Uterus (tissue), 4 donors: Measurements from ENCODE around the gene FZD4. TPM values are rescaled to one million over a fixed set of nuclear protein-coding genes. Genes with fewer than 3 reads are reported as not detected.
"Not testable (repeated sequence)": the region's sequence is repeated elsewhere in the genome, so short reads cannot be mapped to it uniquely, and the experiment has no call there.

Experiments
- DNase-seq, 2 donors: peaks; one replicate each; pipeline ENCODE4 v3.0.0-alpha.2; 2019 to 2020
- H3K27ac ChIP-seq, 2 donors: fragments of 200-600 bp; sonication (generic); 1 replicate in 1 of 2; 2 replicates in 1 of 2; pipeline ENCODE4 v1.5.1; 2016 to 2018
- H3K27me3 ChIP-seq, 2 donors: fragments of 200-600 bp; sonication (generic); one replicate each; pipeline ENCODE4 v1.5.1; 2018 to 2019; ENCODE audit warnings: control low read depth in 1 of 2
- H3K36me3 ChIP-seq, 2 donors: fragments of 200-600 bp; sonication (generic); one replicate each; pipeline ENCODE4 v1.5.1; 2019; ENCODE audit warnings: control low read depth in 1 of 2
- H3K4me1 ChIP-seq, 2 donors: fragments of 200-600 bp; sonication (generic); one replicate each; pipeline ENCODE4 v1.5.1; 2018 to 2019; ENCODE audit warnings: control low read depth in 1 of 2
- H3K4me3 ChIP-seq, 2 donors: fragments of 200-600 bp; sonication (generic); 1 replicate in 1 of 2; 2 replicates in 1 of 2; pipeline ENCODE4 v1.5.1; 2018 to 2019; ENCODE audit warnings: mild to moderate bottlenecking in 1 of 2
- H3K9me3 ChIP-seq, 2 donors: fragments of 200-600 bp; sonication (generic); one replicate each; pipeline ENCODE4 v1.5.1; 2019; ENCODE audit warnings: control low read depth in 1 of 2
- POLR2A ChIP-seq, 2 donors: fragments of 450-650 bp; IDR thresholded peaks; one replicate each; pipeline ENCODE4 v1.6.1; 2016; ENCODE audit warnings: antibody characterized with exemption in 2 of 2, mild to moderate bottlenecking in 1 of 2, moderate library complexity in 1 of 2
- intact Hi-C: fragments of 100-400 bp; cut with DNase I; formaldehyde crosslinking; loops from one replicate; pipeline ENCODE4 v1.15.1; 2023; ENCODE audit warnings: low total_unique reads
- total RNA-seq, 4 donors: library from RNA; depleted of rRNA in 3 of 4; stranded (reverse); fragments of >200 nt in 3 of 4; gene quantifications; one replicate each; pipeline versions ENCODE4 v1.1.0 to v1.2.4, GENCODE V29; 2014 to 2023
- TF ChIP-seq, protein P1 (sequence below), 4 experiments: fragments of 200-600 bp in 2 of 4; fragments of 450-650 bp in 2 of 4; sonication (generic) in 2 of 4; IDR thresholded peaks; one replicate each; pipeline ENCODE4 v1.5.1; 2016 to 2019; ENCODE audit warnings: antibody characterized with exemption in 4 of 4, mild to moderate bottlenecking in 2 of 4, moderate library complexity in 1 of 4
- donor health status: DM: yes; HTN: yes; CAD: no.

Gene FZD4
- total RNA-seq, 4 donors from 2014 or later, result 47.4 to 77.6 (median 49.4) TPM

GRCh38 chr11:86919557-86920210, 35.5 kb downstream of the FZD4 start:
- no peak for DNase-seq
- intact Hi-C loops, result no loop called here
- H3K27ac ChIP-seq, result peak overlapping the region in 1 of 2 donors; percentile 66
- TF ChIP-seq POLR2A (IDR thresholded peaks at IDR 0.05), result no peak
- TF ChIP-seq, protein P1, sequence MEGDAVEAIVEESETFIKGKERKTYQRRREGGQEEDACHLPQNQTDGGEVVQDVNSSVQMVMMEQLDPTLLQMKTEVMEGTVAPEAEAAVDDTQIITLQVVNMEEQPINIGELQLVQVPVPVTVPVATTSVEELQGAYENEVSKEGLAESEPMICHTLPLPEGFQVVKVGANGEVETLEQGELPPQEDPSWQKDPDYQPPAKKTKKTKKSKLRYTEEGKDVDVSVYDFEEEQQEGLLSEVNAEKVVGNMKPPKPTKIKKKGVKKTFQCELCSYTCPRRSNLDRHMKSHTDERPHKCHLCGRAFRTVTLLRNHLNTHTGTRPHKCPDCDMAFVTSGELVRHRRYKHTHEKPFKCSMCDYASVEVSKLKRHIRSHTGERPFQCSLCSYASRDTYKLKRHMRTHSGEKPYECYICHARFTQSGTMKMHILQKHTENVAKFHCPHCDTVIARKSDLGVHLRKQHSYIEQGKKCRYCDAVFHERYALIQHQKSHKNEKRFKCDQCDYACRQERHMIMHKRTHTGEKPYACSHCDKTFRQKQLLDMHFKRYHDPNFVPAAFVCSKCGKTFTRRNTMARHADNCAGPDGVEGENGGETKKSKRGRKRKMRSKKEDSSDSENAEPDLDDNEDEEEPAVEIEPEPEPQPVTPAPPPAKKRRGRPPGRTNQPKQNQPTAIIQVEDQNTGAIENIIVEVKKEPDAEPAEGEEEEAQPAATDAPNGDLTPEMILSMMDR (IDR thresholded peaks at IDR 0.05), result peak; percentile 57 to 72 (median 66)
- H3K4me3 ChIP-seq, result no peak overlapping the region
- H3K27me3 ChIP-seq, result no peaks in the 10 kb centered on the region
- no peaks in the 10 kb centered on the region for H3K36me3 ChIP-seq
- H3K9me3 ChIP-seq, result no peaks in the 10 kb centered on the region
- peaks cover 0 to 9% of the 10 kb centered on the region in 2 donors for H3K4me1 ChIP-seq

DNA sequence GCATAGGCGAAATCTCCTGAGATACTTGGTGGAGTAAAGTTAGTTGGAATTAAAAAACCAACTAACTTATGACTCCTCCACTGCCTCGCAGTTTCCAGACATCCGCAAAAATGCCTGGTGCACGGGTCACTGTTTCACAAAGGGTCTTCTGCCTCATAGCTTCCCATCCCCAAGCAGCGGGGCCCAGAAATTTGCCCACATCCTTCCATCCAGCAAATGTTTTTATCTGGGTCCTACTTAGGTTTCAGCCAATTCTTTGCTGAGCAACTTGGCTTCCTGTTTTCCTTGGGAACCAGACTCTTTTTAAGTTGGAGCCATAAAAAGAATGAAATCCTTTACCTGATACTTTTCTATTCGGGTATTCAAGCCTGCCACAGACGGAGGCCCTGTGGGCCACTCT, 36.2 kb downstream of the FZD4 start:
- Histone ChIP-seq H3K9me3 (no peaks in the 10 kb centered on the region), H3K27me3 (no peaks in the 10 kb centered on the region), H3K27ac (peak overlapping the region in 1 of 2 donors; percentile 66), H3K36me3 (no peaks in the 10 kb centered on the region), H3K4me1 (peaks cover 0 to 9% of the 10 kb centered on the region in 2 donors), H3K4me3 (no peak overlapping the region)
- no peak for TF ChIP-seq POLR2A (IDR thresholded peaks at IDR 0.05)
- TF ChIP-seq, protein P1 (IDR thresholded peaks at IDR 0.05), result no peak
- no peak for DNase-seq
- intact Hi-C loops, result no loop called here

DNA sequence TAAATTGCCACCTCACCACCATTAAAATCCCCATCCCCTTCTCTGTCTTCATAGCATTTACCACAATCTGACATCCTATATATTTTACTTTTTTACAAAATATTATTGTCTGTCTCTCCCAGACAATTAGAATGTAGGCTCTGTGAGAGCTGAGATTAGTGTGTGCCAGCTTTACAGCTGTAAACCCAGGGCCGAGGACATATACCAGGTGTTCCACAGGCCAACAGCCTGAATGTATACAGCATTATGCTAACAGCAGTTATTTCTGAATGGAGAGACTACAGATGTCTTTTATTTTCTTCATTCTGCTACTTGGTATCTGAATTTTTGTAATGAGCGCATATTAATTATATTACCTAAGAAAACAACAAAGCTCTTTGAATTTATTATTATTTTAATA, 36.7 kb downstream of the FZD4 start:
- Histone ChIP-seq H3K4me1 (peaks cover 0 to 9% of the 10 kb centered on the region in 2 donors), H3K9me3 (no peaks in the 10 kb centered on the region), H3K36me3 (no peaks in the 10 kb centered on the region), H3K27ac (peak overlapping the region in 1 of 2 donors; percentile 66), H3K27me3 (no peaks in the 10 kb centered on the region), H3K4me3 (no peak overlapping the region)
- intact Hi-C loops, result no loop called here
- TF ChIP-seq, protein P1 (IDR thresholded peaks at IDR 0.05), result no peak
- no peak for TF ChIP-seq POLR2A (IDR thresholded peaks at IDR 0.05)
- no peak for DNase-seq

DNA sequence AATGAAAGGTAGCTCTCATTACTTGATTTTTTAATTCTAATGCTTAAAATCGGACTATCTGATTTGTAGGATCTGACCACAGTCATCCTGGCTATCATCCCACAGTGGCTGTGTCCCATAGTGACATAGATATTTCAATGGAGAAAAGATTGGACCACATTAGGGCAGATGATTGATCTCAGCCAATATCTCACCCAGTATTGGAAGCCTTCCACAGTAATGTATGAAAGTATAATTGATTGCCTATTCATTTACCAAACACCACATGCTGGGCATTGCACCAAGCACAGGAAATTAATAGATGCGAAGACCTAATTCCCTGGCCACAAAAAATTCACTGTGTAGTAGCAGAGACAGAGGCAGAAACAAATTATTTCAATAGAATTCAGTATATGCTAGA, 37.6 kb downstream of the FZD4 start:
- H3K4me1 ChIP-seq, result peaks cover 0 to 9% of the 10 kb centered on the region in 2 donors
- H3K27ac ChIP-seq, result peak overlapping the region in 1 of 2 donors; percentile 43
- no peaks in the 10 kb centered on the region for H3K9me3 ChIP-seq
- no peaks in the 10 kb centered on the region for H3K27me3 ChIP-seq
- TF ChIP-seq, protein P1 (IDR thresholded peaks at IDR 0.05), result no peak
- TF ChIP-seq POLR2A (IDR thresholded peaks at IDR 0.05), result no peak
- intact Hi-C loops, result no loop called here
- DNase-seq, result no peak
- no peaks in the 10 kb centered on the region for H3K36me3 ChIP-seq
- H3K4me3 ChIP-seq, result no peak overlapping the region

GRCh38 chr11:86916330-86916729, 38.9 kb downstream of the FZD4 start:
- no peaks in the 10 kb centered on the region for H3K9me3 ChIP-seq
- no peaks in the 10 kb centered on the region for H3K36me3 ChIP-seq
- no peaks in the 10 kb centered on the region for H3K27me3 ChIP-seq
- DNase-seq, result no peak
- H3K27ac ChIP-seq, result peak overlapping the region; percentile 45 to 78
- intact Hi-C loops, result no loop called here
- no peak overlapping the region for H3K4me3 ChIP-seq
- TF ChIP-seq, protein P1 (IDR thresholded peaks at IDR 0.05), result no peak
- TF ChIP-seq POLR2A (IDR thresholded peaks at IDR 0.05), result no peak
- peaks cover 0 to 9% of the 10 kb centered on the region in 2 donors for H3K4me1 ChIP-seq

- peak overlapping the region; percentile 11 to 78 for H3K27ac ChIP-seq
- H3K36me3 ChIP-seq, H3K4me3 ChIP-seq, H3K4me1 ChIP-seq, H3K9me3 ChIP-seq, intact Hi-C loops, H3K27me3 ChIP-seq, DNase-seq: not testable (repeated sequence)
These were observed 39.3 kb downstream of the FZD4 start for GRCh38 chr11:86915850-86916249.
